NAMALWA (cell line): ENCODE measurements around the gene MEGF6.

Source experiments
- DNase-seq: peaks from one replicate; pipeline ENCODE4 v3.0.0-alpha.2; 2015; ENCODE audit warnings: low spot score

Gene MEGF6

DNA sequence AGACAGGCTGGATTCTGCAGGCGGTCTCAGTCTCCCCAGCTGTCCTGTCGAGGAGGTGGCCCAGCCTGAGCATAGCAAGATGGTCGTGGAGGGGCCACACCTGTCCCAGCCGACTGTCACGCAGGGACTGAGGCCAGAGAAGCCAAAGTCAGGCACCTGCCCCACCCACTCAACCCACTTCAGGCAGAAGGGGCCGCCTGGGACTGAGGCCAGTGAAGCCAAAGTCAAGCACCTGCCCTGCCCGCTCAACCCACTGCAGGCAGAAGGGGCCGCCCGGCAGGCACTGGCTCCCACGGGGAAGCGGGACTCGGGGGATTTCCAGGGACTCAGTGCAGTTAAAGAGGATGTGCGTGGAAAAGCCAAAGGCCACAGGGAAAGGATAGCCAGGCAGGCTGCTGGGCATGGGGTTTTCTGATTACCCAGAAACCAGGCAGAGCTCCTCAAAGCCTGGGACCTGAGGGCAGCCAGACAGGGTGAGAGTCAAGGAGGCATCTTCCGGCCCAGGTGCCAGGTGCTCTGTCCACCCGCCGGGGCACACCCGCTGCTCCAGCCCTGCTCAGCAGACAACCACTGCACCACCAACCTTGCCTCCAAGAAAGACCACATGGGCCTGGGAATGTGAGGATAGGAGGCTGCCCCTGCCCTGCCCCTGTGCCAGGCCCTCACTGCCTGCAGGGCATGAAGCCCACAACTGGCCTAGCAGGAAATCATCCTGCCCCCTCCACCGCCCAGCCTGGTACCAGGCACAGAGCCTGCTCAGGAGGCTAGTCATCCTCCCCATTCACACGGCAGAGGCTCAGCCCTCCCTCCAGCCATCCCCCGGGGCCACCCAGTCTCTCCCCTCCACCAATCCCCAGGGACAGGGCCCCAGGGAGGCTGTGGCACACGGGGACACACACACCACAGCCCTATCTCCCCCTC, 41.0 kb downstream of the MEGF6 start:
- no peak for DNase-seq

DNA sequence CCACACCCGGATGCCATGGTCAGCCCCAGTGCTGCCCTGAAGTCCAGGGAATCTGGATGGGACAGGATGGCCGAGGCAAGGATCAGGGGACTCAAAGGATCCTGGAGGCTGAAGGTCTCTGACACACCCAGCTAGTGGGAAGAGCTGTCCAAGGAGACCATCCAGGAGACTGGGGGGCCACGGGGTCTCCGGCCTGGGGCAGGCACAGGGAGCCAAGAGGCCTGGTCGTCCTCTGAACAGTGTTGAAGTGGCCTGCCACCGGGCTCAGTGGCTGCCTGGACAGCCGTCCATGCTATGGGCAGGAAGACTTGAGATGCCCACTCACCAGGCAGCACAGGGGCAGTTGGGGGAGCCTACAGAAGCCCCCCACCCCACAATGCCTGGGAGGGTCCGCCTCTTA, 41.9 kb downstream of the MEGF6 start:
- no peak for DNase-seq

DNA sequence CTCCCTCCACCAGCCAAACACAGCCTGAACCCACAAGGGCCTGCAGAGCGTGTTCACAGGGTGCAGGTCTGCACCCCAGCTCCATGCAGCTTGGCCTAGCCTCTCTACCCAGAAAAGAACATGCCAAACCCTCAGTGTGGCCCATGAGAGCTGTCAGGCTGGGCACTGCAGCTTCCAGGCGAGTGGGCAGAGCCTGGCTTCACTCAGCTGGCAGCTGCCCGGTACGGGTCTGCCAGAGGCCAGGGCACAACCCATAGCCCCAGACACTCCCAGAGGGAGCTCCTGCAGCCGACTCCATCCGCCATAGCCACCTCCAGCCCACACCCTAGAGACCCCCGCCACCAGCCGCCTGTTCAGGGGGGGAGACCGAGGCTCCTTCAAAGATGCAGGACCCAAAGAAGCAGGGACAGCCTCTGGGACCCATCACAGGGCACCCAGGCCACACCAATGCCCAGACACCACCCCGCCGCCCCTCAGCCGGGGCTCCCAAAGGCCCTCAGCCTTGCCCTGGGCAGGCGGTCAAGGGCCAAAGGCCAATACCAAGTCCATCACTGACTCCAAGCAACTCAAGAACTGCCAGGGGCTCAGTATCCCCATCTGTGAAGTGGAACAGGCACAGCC, 42.4 kb downstream of the MEGF6 start:
- DNase-seq: no peak

DNA sequence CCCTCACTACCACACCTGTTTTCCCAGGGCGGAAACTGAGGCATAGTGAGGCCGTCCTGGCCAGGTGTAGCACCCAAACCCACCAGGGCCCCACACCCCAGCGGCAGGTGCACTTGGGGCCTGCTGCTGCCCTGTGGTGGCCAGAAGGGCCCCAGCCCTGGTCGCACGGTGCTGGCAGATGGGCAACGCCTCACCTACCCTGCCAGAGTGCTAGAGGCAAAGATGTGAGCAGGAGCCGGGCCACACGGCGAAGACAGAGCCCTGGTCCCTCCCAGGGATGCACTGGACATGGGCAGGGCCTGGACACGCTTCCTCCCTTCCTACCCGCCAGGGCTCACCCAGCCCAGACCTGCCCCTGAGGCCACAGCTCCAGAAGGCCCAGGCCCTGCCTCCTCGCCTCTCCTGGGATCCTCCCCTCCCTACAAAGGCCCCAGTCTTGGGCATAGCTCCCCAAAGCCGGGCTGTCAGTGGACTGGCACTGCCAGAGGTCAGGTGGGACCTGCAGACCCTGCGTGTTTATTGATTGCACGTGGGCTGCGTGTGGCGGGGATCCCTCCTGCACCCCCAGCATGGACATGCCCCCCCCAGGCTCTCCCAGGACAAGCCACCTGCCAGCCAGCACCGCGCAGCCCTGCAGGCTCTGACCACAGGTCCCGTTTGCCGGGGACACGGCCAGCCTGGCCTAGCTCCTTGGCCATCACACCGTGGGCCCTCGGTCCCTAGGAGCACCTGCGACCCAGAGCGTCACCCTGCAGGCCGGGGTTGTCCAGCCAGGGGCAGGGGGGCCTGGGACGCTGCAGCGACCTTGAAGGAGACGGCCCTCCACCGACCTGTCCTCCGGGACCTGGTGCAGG, 44.1 kb downstream of the MEGF6 start:
- DNase-seq: no peak

DNA sequence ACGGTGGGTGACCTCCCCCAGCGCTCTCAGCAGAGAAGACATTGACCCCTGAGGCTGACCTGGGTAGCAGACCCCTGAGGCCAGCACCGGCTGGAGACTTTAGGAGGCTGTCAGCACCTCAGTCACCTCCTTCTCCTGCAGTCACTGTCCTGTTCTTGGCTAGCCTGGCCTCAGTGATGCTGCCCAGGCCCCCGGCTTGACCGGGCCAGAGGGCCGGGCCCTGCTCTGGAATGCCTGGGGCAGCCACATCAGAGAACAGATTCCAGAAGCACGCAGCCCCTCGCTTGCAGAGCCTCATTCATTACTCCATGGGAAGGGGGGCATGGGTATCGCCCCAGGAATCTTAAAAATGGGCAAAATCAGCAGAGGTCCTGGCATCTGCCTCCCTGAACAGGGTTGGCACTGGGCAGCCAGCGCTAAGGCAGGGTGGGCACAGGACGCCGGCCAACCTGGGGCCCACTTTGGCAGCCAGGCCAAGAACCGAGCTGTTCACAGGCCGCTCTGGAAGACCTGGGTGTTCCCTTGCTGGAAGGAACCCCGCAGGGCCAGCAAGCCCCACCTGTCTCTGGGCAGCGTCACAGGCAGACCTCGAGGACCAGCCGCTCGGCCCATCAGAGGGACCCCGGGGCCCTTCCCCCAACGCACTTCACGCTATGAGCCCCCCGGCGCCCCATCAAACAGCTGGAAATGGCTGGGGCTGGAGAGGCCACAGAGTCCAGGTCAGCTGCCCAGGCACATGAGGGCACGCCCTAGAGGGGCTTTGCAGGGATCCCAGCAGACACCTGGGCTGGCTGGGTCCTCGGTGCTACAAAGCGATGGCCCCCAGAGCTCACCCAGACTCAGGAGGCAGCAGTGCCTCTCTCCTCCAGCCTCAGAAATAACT, 45.1 kb downstream of the MEGF6 start:
- DNase-seq: no peak

DNA sequence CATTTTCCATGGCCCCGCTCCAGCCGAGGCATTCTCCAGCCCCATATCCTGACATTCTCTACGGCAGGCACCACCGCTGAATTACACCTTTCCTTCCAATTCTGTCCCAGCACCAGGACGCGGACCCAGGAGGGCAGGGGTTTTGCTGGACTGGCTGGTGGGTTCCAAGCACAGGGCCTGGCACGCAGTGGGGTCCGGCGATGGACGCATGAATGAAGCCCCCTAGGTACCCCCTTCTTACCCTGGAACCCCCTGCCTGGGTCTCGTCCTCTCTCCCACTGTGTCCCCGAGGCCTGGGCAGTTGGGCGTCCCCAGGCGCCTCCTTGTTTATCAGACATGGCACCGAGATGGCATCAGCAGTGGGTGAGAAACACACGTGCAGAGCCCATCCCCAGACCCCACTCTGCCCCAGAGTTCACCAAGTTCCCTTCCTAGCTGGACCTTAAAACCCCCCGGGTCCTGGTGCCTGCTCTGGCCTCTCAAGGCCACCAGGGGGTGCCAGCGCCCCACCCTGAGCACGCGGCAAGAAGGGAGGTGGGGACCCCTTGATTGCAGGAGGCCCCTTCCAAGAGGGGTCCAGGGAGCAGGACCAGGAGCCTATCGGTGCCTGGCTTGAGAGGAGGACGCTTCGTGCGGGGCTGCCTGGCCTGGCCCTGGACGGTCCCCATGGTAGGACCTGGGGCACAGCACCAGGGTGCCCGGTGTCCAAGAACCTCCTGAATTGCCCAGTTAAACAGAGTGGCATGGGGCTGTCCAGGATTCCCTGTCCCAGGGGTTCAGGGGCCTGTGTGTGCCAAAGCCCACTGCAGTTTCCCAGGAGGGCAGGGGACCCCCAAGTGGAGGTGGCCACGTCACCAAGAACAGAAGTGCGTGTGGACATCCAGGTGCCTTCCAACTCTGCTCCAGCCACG, 46.1 kb downstream of the MEGF6 start:
- peak; percentile 71 for DNase-seq

DNA sequence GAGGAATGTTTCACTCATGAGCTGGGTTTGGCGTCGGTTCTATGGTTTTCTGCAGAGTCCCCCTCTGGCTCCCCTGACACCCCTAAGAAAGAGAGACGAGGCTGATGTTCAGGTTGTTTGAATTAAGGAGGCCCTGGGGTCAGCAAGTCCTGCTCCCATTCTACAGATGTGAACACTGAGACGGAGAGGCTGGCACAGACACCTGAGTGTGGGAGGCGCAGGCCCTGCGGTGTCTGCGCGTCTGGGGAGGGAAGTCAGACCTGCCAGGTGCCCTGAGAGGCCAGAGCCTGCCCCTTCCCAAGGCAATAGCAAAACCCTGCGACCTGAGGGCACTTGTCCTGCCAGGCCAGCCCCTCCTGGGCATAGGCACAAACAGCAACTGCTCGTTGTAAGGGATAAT, 47.7 kb downstream of the MEGF6 start:
- DNase-seq: no peak

DNA sequence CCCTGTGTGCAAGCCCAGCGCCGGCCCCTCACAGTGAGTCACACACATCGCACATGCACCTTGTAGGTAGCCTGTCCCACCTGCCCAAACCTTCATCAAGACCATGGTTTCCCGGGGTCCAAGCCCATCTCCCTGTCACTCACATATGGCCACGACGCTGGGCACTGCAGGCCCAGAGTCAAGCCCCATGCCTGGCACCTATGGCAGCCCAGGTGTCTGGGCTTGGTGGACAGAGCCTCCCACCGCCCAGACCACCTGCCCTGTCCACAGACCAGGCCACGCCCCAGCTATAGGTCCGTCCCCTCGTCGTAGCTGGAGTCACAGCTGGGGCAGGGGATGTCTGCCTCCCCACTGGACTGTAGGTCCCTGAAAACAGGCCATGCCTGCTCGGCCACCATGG, 48.2 kb downstream of the MEGF6 start:
- no peak for DNase-seq

DNA sequence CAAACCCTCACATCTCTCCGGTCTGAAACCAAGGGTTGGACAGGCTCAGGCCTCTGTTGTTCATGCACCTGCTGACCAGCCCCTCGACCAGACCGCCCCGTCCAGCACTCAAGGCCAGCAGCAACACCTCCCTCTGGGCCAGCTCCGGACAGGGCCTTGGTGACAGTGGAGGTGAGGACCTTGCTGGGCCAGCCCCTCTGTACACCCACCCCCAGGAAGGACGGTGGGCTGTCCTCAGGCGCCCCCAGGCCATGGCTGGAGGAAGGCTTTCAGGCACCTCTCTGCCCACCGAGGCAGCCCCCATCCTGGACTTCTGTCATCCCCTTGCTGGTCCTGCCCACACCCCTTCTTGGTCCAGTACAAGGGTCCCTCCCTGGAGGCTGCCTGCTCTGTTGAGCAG, 48.6 kb downstream of the MEGF6 start:
- no peak for DNase-seq

DNA sequence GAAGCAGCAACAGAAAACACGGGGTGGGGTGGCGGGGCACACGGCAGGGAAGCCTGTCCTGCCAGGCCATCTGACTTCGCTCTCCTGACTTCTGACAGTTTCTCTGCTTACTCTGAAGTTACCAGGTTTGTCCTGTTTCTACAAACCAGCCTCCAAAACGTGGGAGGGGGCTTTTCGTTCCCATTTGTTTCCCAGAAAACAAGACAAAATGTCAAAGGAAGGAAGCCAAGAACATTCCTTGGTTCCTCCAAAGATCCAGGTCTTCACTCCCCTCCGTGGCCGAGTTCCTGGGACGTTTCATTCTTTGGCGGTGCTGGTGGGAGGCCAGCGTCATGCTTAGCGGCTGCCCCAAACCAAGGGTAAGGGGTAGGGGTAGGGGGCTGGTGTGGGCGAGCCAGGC, 49.6 kb downstream of the MEGF6 start:
- no peak for DNase-seq

DNA sequence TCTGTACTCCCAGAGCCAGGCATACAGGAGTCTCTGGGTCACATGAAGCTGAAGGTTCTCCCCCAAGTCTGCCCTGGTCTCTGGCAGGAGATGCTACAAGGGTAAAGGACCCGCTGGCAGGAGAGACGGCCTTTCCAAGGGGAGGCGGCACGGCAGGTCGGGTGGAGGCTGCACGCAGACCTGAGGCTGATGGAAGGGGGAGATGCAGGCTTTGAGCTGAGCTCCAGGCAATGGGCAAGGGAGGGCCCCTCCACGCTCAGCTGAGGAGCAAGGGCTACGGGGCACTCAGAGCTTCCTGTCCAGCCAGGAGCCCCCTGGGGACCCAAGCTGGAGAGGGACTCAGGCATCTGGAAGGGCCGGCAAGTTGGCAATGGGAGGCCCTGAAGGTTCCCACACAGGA, 50.3 kb downstream of the MEGF6 start:
- DNase-seq: no peak

DNA sequence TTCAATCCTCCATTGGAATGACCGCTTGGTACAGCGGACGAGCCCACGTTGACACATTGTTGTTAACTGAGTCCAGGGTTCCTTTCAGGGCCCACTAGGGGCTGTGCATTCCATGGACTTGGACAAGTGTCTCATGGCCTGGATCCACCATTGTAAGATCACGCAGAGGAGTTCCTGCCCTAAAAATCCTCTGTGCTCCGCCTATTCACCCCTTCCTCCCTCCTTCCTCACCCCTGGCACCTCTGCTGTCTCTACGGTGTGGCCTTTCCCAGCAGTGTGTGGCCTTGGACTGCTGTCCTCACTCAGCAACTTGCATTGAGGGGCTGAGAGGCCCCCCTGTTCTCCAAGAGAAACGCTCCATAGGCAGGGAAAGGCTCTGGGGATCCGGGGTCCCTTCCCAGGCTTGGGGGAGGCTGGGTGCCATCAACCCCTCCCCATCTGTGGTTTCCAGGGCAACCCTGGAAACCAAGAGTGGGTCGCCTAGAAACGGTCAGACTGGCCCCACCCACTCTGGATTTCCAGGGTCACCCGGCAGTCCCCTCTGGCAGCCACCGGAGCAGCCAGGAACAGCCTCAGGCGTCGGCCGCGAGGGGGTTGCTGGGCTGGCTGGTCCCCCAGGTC, 50.9 kb downstream of the MEGF6 start:
- no peak for DNase-seq

DNA sequence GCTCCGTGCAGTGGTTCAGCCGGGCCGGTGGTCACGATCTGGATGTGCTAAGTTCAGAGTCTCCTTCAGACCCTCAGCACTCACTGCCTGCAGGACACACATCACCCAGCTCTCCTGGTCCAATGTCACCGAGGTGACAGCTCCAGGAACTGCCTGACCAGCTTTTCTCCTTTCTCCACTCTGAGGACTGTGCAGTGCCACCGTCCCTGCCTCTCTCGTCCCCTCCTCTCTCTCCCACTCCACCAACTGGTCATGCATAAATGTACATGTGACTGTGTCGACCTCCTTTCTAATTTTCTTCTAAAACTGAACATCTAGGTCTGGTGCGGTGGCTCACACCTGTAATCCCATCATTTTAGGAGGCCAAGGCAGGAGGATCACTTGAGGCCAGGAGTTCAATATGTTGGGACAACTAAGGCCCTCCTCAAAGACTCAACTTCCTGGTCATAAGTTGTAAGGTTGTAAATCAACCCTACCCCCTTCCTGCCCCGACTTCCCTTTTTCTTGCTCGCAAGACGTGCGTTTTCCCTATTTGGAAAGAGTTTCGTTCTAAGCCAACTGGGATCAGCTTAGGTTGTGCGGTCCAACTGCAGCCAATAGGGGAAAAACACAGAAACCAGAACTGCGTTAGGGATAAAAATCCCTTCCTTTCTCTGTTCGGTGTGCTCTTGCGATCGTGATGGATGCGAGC, 53.1 kb downstream of the MEGF6 start:
- no peak for DNase-seq

DNA sequence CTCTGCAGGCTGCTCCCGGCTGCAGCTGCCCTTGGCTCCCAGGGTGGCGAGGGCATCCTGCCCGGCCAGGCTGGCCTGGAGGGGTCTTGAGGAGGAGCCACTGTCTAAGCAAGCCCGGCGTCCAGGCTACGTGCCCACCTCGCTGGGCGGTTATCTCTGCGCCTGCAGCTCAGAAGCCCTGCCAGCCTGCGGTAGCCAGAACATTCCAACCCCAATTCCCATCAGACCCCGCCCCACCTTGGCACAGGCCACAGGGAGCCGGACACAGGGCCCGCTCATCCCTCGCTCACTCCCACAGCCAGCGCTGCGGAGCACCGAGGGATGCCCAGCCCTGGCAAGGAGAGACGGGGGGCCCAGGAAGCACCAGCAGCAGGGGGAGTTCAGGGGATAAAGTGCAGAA, 53.9 kb downstream of the MEGF6 start:
- no peak for DNase-seq

DNA sequence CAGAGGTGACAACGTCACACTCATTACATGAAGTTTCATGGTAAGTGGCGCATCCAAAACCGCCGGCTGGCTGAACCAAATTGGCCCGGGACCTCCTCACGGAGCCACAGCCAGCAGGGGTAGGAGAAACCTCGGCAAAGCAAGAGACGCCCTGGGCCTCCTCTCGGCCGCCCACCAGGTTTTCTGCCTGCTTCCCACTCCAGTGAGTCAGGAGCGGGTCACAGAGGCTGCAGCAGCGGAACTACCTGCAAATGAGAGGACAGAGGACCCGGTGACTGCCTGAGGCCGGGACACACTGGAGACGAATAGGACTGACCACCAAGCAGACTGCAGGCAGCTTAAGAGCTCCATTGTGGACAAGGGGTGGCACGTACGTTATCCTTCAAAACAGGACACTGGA, 55.0 kb downstream of the MEGF6 start:
- no peak for DNase-seq

DNA sequence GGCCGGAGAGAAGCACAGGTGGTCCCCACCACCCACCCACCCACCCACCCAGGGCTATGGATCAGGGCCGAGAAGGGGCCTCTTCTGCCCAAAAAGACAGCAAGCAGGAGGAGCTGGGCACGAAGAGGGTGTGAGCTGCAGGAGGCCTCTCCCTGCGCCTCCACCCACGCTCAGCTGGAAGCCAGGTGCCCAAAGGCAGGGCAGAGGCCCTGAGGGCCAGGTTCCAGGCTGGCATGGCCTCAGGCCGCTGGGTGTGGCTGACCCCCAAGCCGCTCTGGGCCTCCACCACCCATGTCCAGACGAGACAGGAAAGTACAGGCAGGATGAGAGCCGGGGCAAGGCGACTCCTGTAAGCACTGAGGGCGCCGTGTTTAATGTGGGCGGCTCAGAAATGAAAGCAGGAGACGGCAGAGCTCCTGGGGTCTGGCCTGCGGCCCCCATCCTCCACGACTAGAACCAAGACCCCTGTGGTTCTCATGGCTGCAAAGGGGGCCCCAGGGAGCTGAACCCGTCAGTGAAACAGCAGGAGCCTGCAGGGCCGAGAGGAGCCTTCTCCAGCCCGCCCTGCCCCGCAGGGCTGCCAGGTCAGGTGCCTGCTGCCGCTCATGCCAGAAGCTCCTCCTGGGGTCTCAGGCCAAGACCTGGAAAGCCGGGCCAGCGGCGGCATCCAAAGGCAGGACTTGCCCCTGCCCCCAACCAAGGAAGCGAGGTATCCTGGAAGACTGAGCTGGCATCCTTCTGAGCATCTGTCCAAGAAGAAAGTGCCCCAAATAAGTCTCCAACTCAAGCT, 56.0 kb downstream of the MEGF6 start:
- DNase-seq: no peak

DNA sequence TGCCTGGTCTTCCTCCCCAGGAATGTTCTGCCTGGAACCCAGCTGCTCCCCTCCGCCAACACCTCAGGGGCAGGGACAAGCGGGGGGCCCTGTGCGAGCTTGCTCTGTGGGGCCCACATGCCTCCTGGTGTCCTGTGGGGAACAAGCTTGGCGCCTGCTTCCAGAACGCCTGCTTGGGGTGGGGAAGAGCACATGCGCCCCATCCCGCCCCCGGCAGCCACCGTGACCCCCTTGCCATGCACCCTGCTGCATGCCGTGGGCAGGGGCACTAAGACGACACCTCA, 57.4 kb downstream of the MEGF6 start:
- no peak for DNase-seq

DNA sequence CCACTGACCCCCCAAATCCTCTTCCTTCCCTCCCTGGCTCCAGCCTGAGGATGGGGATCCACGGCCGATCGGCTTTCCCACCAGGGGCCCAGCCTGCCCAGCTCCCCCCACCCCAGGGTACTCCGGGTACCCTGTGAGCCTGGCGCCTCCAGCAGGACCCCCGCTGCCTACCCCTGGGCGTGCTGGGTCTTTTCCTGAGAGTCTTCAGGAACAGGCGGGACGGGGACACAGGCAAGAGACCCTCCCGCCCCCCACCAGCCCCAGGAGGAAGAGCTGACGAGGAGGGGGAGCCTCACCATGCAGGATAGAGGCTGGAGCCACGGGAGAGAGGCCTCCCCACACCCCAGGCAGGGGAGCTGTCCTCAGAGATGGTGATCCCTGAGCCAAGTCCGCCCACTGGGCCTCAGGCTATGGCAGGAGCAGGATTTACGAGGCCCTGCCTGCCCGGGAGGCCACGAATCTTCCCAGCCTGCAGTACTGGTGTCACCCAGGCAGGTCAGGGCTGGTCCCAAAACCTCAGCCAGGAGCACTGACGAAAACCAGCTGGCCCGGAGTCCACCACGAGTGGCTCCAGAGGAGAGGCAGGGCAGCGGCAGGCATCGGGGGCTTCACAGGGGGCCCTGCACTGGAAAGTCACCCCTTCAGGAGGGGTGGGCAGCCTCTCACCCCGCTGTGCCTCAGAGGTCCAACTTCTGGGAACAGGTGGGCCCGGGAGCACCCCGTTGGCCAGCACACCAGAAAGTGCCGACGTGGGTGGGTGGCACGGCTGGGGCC, 58.0 kb downstream of the MEGF6 start:
- no peak for DNase-seq
